Natural killer cell treated with Interleukin-12 subunit alpha and Interleukin-12 subunit beta and Interleukin-15 and Interleukin-18, amount 100 ng/mL, for 72 hours (primary cell): ENCODE results near the gene H3-3A. TPM values are rescaled to one million over a fixed set of nuclear protein-coding genes. Genes with fewer than 3 reads are reported as not detected.
A peak's percentile ranks its signal among the peaks of the same experiment; 100 is the strongest.

Source experiments
- ATAC-seq, 2 donors: fragments of 150-1000 bp; cut with Tn5 transposase in 1 of 2; sonication (Bioruptor Pico), chemical (Tn5 transposase) in 1 of 2; 2 replicates each; pipeline ENCODE4 v1.10.0; 2021
- DNase-seq: peaks from one replicate; pipeline ENCODE4 v3.0.0; 2022; ENCODE audit warnings: low spot score
- H3K27ac Mint-ChIP-seq, 2 donors: 1 replicate in 1 of 2; 2 replicates in 1 of 2; pipeline ENCODE4 v1.8.0; 2022; ENCODE audit warnings: mixed read lengths in 2 of 2, mild to moderate bottlenecking in 1 of 2, moderate library complexity in 1 of 2
- H3K27me3 Mint-ChIP-seq, 2 donors: 1 replicate in 1 of 2; 2 replicates in 1 of 2; pipeline ENCODE4 v1.8.0; 2022; ENCODE audit warnings: mixed read lengths in 2 of 2
- H3K36me3 Mint-ChIP-seq: one replicate; pipeline ENCODE4 v1.8.0; 2022; ENCODE audit warnings: mixed read lengths
- H3K4me1 Mint-ChIP-seq, 2 donors: 1 replicate in 1 of 2; 2 replicates in 1 of 2; pipeline ENCODE4 v1.8.0; 2022; ENCODE audit warnings: low read depth in 2 of 2, mixed read lengths in 2 of 2, mild to moderate bottlenecking in 1 of 2
- H3K4me3 Mint-ChIP-seq: one replicate; pipeline ENCODE4 v1.8.0; 2022; ENCODE audit warnings: mixed read lengths
- H3K9me3 Mint-ChIP-seq: 2 replicates; pipeline ENCODE4 v1.8.0; 2022; ENCODE audit warnings: mixed read lengths
- total RNA-seq, 2 donors: library from RNA; stranded (reverse); gene quantifications; one replicate each; pipeline ENCODE4 v1.2.3, GENCODE V29; 2022

H3-3A gene
- total RNA-seq, 2 donors from 2014 or later = 174 to 259 TPM

- Mint-ChIP-seq H3K27me3 (no peaks in the 10 kb centered on the region), H3K36me3 (no peaks in the 10 kb centered on the region), H3K4me1 (peaks cover 5 to 10% of the 10 kb centered on the region in 2 donors), H3K27ac (peak overlapping the region in 1 of 2 donors; percentile 29), H3K9me3 (no peaks in the 10 kb centered on the region), H3K4me3 (no peak overlapping the region)
- DNase-seq (no peak), ATAC-seq (no peak)
These were observed 55.8 kb downstream of the H3-3A start for GRCh38 chr1:226118357-226118756.

GRCh38 chr1:226119169-226119568, 56.7 kb downstream of the H3-3A start:
- H3K36me3 Mint-ChIP-seq = no peaks in the 10 kb centered on the region
- no peaks in the 10 kb centered on the region for H3K9me3 Mint-ChIP-seq
- H3K4me3 Mint-ChIP-seq = no peak overlapping the region
- H3K27me3 Mint-ChIP-seq = no peaks in the 10 kb centered on the region
- DNase-seq (no peak), ATAC-seq (no peak)
- H3K4me1 Mint-ChIP-seq = peaks cover 10 to 12% of the 10 kb centered on the region in 2 donors
- no peak overlapping the region for H3K27ac Mint-ChIP-seq

- peaks cover 17 to 20% of the 10 kb centered on the region in 2 donors for H3K4me1 Mint-ChIP-seq
- peak overlapping the region; percentile 86 for H3K4me3 Mint-ChIP-seq
- DNase-seq = no peak
These were observed 57.9 kb downstream of the H3-3A start for GRCh38 chr1:226120398-226120797.

GRCh38 chr1:226121049-226121586, 58.6 kb downstream of the H3-3A start:
- Mint-ChIP-seq H3K9me3 (no peaks in the 10 kb centered on the region), H3K4me1 (peaks cover 17 to 21% of the 10 kb centered on the region in 2 donors), H3K27ac (peak overlapping the region; percentile 47 to 65), H3K27me3 (no peaks in the 10 kb centered on the region), H3K4me3 (peak overlapping the region; percentile 86), H3K36me3 (no peaks in the 10 kb centered on the region)
- DNase-seq = no peak
- ATAC-seq = no peak

More at GRCh38 chr1:226120398-226120797, 57.9 kb downstream of the H3-3A start:
- Mint-ChIP-seq H3K27me3 (no peaks in the 10 kb centered on the region), H3K27ac (peak overlapping the region in 1 of 2 donors; percentile 65), H3K9me3 (no peaks in the 10 kb centered on the region), H3K36me3 (no peaks in the 10 kb centered on the region)
- ATAC-seq = no peak

Other genes starting within 250 kb of the H3-3A start
- gene TMEM63A, start 180.3 kb upstream of the H3-3A start, total RNA-seq = 10 to 100 TPM; 42.7 to 53.6 TPM
- not detected for gene LEFTY1, start 173.6 kb upstream of the H3-3A start, total RNA-seq
- 100 to 1,000 TPM; 102 to 127 TPM for gene PYCR2, start 138.5 kb upstream of the H3-3A start, total RNA-seq
- gene LEFTY2, start 121.5 kb upstream of the H3-3A start, total RNA-seq = not detected
- gene SDE2, start 63.4 kb upstream of the H3-3A start, total RNA-seq = 10 to 100 TPM; 25.5 to 30.4 TPM
- gene ACBD3, start 124.0 kb downstream of the H3-3A start, total RNA-seq = 10 to 100 TPM; 27.6 to 30.3 TPM
- gene MIXL1, start 160.9 kb downstream of the H3-3A start, total RNA-seq = not detected
- 10 to 100 TPM in 1 of 2 donors, 1 to 10 TPM in 1; 6.6 to 10.9 TPM for gene LIN9, start 246.4 kb downstream of the H3-3A start, total RNA-seq